Measurements from ENCODE around the gene AKAP7.
"Not testable (repeated sequence)": the region's sequence is repeated elsewhere in the genome, so short reads cannot be mapped to it uniquely, and the experiment has no call there.

AKAP7 gene

DNA sequence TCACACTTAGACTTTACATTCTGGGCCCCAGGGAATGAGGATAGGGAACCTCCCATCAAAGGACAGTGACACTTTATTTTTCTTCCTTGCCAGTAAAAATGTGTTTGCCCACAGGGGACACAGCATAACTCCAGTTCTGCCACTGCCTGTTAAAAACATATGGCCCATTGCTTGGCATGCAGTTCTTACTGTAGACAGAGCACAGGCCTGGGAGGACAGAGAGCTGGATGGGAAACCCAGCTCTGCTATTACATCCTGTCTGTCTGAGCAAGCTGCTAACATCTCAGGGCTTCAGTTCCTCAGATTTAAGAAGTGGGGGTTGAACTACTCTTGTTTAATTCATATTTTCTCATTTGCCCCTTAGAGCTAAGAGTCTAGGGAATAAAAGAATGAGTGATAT lies 120.2 kb downstream of the AKAP7 start:
- DNase-seq (ENCODE audit: low spot score): no peak

DNA sequence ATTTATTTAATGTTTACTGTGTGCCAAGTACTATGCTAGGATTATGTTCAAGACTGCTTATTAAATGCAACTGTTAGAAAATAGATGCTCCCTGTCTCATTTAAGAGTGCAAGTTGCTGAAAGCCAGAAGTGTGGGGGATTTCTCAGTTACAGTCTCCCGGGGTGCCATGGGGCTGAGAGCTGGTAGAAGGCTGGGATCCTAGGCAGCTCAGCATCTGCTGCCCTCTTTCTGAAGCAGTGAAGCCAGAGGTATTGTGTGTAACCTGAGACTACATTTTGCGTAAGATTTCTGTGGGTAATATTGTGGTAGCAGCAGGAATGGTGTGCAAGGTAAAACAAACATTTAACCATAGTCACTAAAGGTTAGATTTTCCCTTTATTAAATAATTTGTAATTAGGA lies 120.6 kb downstream of the AKAP7 start:
- no peak for DNase-seq (ENCODE audit: low spot score)

- no peak for DNase-seq (ENCODE audit: low spot score)
These were observed 121.8 kb downstream of the AKAP7 start for GRCh38 chr6:131257104-131257503.

DNA sequence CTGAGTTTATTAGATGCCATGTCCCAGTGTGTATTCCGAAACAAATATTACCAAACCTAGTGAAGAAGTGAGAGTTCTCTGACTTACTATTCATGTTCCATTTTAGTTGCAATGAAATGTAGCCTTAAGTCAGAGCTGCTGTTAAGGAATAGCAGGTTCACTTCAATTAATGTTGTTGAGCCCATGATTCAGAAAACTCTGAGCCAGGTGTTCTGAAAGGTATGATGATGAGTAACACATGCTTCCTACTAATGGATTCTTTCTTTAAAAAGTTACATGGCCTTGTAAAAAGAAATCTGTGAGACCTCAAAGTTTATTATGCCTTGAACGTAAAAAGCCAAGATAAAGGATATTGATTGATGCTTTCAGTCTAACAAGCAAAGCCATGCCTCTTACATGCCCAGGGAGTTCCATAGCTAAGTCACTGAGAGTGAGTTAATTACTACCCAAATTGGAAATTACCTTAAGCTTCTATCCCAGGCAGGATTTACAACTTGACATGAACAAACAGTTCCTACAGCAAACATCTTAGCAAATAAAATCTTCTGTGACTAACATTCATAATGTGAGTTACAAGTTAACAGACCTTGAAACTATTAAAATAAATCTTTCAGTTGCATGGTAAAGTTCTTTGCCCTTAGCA lies 122.9 kb downstream of the AKAP7 start:
- DNase-seq (ENCODE audit: low spot score): no peak

DNA sequence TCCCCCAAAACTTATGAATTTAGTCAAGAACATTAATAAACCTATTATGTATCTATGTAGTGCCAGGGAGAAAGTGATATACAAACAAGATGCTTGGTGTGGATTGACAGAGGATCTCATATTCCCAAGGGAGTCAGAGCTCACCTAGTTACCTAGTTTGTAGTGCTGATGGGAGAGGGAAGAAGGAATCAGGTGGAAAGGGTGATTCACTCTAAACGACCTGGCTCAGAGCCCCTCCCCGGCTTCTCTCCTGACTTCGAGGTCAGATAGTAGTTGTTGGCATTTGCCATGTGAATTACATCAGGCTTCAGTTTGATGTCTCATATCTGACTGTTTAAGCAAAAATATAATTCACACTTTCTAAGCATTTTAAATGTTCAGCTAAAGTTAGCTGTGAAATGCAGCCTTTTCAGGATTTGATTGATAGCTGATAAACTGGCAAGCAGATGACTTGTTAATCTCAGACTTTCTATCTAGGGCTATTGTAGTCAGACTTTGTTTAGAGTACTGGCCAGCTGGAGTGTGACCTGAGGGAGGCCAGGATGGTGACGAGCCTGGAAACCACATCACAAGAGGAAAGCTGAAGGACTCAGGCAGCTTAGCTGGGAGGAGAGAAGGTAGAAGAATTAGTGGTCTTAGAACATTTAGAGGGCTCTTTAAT lies 123.7 kb downstream of the AKAP7 start:
- DNase-seq (ENCODE audit: low spot score): no peak

- DNase-seq (ENCODE audit: low spot score): not testable (repeated sequence)
These were observed 125.7 kb downstream of the AKAP7 start for GRCh38 chr6:131260960-131261359.

- no peak for DNase-seq (ENCODE audit: low spot score)
These were observed 126.8 kb downstream of the AKAP7 start for GRCh38 chr6:131262060-131262459.

DNA sequence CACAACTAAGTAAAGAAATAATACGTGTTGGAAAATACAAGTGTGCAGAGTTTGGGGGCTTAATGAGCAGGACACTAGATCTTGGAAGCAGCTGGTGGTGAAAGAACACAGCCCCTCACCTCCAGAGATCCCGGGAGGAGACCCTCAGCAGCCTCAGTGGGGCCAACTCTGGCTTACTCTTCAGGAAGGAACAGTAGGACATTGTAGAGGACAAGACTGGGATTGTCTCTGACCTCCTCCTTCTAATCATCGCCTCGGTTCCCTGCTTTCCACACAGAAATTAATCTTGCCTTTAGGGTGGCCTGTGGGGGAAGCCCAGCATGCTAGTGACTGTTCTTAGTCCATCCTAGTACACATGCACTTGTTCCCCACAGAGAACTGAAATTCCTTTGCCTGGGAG lies 130.7 kb downstream of the AKAP7 start:
- no peak for DNase-seq (ENCODE audit: low spot score)

DNA sequence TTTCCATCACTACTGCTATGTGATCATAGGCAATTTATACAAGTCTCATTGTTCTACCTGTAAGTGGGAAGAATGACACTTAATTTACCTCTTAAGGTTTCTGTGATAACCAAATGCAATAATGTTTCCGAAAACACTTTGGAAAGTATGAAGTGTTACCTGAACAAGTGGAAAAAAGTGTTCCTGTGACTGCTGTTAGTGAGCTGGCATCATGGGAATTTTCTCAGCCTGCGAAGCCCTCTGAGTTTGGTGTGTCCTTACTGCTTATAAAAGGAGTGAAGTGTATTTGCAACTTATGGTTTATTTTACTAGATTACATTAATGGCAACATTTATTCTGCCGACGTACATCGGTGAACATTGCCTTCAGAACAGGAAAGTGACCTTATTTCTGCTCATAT lies 133.0 kb downstream of the AKAP7 start:
- DNase-seq (ENCODE audit: low spot score): no peak

DNA sequence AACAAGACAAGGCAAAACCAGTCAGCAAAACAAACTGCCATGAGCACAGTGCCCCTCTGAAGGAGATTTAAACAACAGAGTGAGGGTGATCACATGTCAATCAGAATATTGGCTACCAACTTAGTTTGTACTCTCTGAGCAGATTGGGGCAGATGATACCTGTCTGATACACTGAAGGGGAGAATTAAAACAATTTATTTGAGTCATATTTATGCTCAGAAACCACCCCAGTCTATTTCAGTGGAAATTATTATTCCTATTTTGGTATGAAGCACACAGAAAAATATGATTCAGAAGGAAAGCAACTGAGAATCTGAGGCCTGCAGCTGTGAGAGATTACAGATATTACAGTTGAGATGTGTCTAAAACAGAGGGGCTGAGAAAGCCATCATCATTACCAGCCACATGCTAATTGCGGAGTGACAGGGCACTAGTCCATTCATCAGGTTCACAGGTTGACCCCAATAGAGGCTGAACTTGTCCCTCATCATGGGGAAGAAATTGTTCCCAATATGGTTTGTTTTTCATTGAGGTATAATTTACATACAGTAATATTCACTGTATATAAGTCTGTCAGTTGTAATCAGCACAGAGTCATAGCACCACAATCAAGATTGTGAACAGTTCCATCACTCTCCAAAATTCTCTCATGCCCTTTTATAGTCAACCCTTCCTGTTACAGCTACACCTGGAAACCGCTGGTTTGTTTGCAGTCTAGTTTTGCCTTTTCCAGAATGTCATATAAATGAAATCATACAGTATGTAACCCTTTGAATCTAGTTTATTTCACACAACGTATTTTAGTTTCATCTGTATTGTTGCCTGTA lies 134.5 kb downstream of the AKAP7 start:
- DNase-seq (ENCODE audit: low spot score): no peak

DNA sequence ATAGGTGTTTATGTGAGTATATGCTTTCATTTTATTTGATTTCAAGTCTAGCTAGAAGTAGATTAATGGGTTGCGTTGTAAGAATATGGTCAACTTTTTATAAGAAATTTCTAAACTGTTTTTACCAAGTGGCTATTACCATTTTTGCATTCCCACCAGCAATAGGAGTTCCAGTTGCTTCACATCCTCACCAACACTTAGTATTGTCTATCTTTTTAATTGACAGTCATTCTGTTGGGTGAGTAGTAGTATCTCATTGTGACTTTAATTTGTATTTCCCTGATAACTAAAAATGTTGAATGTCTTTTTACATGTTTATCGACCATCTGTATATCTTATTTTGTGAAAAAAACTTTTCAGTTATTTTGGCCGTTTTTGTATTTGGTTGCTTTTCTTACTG lies 135.3 kb downstream of the AKAP7 start:
- DNase-seq (ENCODE audit: low spot score): no peak

DNA sequence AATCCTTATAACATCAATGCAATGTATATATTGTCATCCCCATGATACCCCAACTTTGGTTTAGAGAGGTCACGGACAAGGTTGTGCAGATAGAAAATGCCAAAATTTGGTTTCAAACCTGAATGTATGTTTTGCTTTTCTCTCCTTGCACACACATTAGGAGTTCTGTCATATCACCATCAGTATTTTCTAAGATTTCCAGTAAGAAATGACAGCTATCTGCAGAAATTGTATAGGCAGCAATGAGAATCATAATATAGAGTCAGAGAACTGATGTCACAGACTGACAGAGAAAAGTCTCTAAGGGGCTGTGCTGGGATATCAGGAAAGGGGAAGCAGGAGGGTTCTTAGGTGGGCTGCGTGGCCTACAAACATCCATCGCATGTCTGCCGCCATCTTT lies 140.0 kb downstream of the AKAP7 start:
- no peak for DNase-seq (ENCODE audit: low spot score)

DNA sequence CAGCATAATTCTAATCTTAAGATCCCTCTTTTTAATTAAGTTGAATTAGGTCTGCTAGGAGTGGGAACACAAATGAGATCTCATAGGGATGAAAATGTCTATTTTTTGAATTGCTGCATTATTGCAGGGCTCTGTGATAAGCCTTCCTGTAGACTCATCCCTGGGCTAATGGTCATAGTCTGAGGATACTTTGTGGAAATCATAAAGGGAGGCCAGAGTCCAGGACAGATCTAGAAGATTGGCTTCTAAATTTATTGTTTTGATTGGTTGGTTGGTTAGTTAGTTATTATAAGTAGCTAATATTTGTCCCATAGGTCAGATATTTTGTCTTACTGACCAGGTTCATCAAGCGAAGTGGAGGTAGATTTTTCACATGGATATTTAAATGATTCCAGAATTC lies 142.3 kb downstream of the AKAP7 start:
- no peak for DNase-seq (ENCODE audit: low spot score)

DNA sequence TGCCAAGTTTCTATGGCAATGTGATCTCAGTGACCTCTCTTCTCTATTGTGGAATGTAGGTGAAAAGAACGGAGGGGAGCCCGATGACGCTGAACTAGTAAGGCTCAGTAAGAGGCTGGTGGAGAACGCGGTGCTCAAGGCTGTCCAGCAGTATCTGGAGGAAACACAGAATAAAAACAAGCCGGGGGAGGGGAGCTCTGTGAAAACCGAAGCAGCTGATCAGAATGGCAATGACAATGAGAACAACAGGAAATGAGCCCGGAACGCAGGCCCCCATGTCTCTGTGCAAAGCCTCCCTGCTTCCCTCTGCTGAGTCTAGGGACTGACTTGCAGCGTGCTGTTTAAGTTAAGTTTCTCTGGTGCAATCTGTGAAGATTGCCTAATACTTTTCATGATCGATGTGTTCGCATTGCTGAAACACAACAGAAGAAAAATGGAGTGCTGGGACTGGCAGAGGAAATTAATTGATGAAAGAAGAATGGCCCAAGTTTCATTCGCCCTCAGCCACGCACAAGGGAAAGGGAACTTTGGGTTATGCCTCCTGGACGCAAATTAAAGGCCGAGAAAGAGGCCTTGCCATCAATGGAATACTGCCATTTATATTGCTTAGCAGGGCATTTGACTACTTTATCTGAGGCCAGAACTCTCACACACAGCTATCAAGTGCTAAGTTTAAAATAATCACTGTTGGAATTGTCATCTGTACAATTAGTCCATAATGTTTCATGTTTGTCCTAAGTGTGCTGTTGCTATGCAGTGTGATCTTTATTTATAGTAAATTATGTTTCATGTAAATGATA lies 146.4 kb downstream of the AKAP7 start:
- no peak for DNase-seq (ENCODE audit: low spot score)

- no peak for DNase-seq (ENCODE audit: low spot score)
These were observed 147.1 kb downstream of the AKAP7 start for GRCh38 chr6:131282365-131282764.

- DNase-seq (ENCODE audit: low spot score): no peak
These were observed 148.4 kb downstream of the AKAP7 start for GRCh38 chr6:131283466-131284175.

DNA sequence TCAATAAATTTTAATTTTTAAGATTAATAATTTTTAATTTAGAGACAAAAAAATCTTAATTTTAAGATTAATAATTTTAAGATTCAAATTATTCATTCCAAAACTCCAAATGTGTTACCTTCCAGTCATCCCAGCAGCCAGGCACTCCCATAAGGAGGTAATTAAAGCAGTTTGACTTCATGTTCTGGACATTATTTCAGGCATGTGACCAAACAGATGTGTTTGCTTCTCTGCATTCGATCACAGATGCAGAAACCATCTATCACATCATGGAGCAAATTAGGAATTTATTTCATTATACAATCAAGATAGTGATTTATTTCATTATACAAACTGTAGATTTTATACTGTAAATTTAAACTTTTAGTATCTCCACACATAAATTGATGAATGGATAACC lies 150.3 kb downstream of the AKAP7 start:
- DNase-seq (ENCODE audit: low spot score): no peak

DNA sequence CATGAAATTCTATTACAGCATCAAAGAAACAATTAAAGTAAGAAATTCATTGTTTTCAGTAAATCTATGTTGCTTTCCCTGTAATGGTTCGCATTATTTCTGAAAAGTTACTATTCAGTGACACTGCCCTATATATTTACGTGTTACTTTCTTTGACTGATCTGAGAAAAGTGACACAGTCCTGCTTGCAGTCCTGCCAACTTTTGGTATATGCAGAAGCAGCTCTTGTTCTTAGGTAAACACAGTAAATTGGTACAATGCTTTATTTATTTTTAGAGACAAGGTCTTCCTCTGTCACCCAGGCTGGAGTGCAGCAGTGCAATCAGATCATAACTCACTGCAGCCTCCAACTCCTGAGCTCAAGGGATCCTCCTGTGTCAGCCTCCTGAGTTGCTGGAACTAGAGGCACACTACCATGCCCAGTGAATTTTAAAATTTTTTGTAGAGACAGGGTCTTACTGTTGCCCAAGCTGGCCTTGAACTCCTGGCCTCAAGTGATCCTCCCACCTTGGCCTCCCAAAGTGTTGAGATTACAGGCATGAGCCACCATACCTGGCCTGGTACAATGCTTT lies 151.3 kb downstream of the AKAP7 start:
- DNase-seq (ENCODE audit: low spot score): no peak

DNA sequence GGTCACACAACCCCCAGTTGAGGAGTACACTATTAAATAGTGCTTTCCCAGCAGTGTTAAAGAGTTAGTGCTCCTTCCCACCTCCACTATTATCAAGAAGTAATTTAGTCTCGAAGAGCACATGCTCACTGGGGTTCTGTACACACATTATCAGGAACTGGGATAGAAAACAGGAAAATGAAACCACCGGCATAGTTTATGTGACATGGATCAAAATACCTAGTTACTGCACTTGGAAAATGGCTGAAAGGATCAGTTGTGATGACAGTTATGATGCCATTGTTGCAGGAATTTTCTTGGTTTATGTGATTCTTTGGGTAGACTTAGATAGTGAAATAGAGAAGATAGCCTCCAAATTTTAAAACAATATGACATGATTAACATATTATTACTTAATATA lies 152.9 kb downstream of the AKAP7 start:
- no peak for DNase-seq (ENCODE audit: low spot score)

DNA sequence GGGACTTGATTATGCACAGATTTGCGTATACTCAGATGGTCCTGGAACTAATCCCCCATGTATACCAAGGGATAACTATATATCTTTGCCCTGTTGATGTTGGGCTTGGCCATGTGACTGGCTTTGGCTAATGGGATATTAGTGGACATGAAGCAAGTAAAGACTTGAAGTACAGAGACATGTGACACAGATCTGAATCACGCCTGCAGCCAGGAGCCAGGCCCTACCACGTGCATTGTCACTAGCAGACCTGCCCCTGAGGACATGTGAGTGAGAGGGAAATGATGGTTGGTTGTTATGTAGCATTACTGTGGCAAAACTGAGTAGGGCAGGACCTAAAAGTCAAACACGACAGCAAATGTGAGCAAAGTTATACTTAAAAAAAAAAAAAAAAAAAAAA lies 155.7 kb downstream of the AKAP7 start:
- no peak for DNase-seq (ENCODE audit: low spot score)

DNA sequence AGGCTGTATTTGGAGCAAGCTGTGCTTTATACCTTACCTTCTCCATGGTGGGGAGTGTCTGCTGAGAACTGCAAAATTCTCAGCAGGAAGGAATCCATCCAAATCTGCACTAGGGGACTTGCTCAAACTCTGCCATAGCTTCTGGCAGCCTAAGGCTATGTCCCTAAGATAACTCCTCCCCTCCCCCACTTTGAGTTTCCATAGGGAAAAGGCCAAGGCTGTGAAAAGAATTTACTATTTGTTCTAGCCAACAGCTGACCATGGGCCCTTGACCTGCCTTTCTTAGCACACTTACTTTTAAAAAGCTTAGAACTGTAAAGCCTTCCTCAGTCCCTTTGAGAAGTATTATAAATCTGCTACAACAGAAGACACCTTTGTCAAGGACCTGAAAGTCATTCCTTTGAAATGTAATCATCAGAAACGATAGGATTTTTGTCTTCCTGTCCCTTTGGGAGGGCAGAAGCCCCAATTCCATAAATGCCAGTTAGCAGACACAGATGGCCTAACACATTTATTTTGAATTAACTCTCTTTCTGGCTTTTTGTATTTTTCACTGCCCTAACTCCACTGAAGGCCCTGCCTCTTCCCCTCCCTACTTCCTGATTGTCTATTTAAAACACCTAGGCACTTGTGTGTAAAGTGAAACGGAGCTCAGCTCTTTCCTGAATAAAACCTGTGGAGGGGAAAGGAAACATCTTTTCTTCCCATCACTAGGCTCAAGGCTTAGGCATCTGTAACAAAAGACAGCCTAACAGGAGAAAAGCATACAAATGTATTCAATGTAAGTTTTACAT lies 157.1 kb downstream of the AKAP7 start:
- DNase-seq (ENCODE audit: low spot score): peak; percentile 14

All from COLO829 (cell line).